Immature natural killer cell (primary cell): ENCODE data around the gene ELOF1. TPM values are rescaled to one million over a fixed set of nuclear protein-coding genes. Genes with fewer than 3 reads are reported as not detected.
A peak's percentile ranks its signal among the peaks of the same experiment; 100 is the strongest.

Experiments used
- DNase-seq, 3 donors: peaks; one replicate each; pipeline ENCODE4 v3.0.0; 2022; ENCODE audit warnings: mixed read lengths in 1 of 3
- H3K27ac Mint-ChIP-seq, 6 donors: one replicate each; pipeline ENCODE4 v1.8.0; 2020; ENCODE audit warnings: mixed read lengths in 6 of 6, mild to moderate bottlenecking in 5 of 6, inconsistent platforms in 4 of 6, moderate library complexity in 3 of 6
- H3K27me3 Mint-ChIP-seq, 3 donors: one replicate each; pipeline ENCODE4 v1.8.0; 2020 to 2021; ENCODE audit warnings: low read depth in 3 of 3, mild to moderate bottlenecking in 3 of 3, mixed read lengths in 3 of 3, moderate library complexity in 3 of 3, inconsistent platforms in 1 of 3
- H3K36me3 Mint-ChIP-seq, 3 donors: one replicate each; pipeline ENCODE4 v1.8.0; 2020; ENCODE audit warnings: mixed read lengths in 3 of 3, inconsistent platforms in 2 of 3, mild to moderate bottlenecking in 2 of 3
- H3K4me1 Mint-ChIP-seq, 2 donors: one replicate each; pipeline ENCODE4 v1.8.0; 2020; ENCODE audit warnings: inconsistent platforms in 2 of 2, mild to moderate bottlenecking in 2 of 2, mixed read lengths in 2 of 2, moderate library complexity in 1 of 2
- H3K4me3 Mint-ChIP-seq, 5 donors: one replicate each; pipeline ENCODE4 v1.8.0; 2020; ENCODE audit warnings: mild to moderate bottlenecking in 5 of 5, mixed read lengths in 5 of 5, inconsistent platforms in 3 of 5, moderate library complexity in 3 of 5
- H3K9me3 Mint-ChIP-seq, 6 donors: one replicate each; pipeline ENCODE4 v1.8.0; 2020; ENCODE audit warnings: mild to moderate bottlenecking in 6 of 6, mixed read lengths in 6 of 6, inconsistent platforms in 4 of 6, moderate library complexity in 3 of 6
- polyA plus RNA-seq, 3 donors: library from polyadenylated mRNA; unstranded; fragments of 300-500 nt; fragmentation: Illumina TruSeq; gene quantifications; one replicate each; pipeline ENCODE4 v1.2.3, GENCODE V29; 2021

The ELOF1 gene
- polyA plus RNA-seq, 3 donors from 2014 or later = 88.4 to 102 (median 98.3) TPM

DNA sequence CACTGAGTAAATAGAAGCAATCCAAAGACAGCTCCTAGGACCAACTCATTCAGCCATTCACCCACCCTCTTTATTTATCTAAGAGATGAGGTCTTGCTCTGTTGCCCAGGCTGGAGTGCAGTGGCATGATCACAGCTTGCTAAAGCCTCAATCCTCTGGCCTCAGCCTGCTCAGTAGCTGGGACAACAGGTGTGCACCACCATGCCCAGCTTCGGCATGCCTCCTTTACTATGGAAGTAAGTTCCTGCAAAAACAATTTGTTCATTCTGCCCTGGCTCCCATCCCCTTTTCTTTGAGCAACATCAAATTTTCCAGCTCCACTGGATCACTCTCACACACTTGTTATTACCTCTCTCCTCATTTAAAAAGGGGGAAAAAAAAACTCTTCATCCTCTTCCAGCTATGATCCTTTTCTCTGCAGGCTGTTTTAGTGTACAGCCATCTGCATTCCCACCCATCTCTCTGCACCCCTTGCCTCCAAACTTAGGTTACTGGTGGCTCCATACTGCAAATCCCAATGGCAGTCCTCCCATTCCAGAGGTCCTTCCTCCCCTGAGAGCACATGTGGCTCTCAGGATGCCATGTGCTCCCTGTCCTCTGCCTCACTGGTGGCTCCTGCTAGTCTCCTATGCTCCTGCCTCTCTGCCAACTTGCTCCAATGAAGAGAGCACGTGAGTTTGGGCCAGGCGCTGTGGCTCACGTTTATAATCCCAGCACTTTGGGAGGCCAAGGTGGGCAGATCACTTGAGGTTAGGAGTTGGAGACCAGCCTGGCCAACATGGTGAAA lies 2.2 kb downstream of the ELOF1 start:
- Mint-ChIP-seq H3K4me3 (peak overlapping the region in 4 of 5 donors; percentile 44 to 98 (median 76)), H3K27me3 (peaks cover 2 to 9% (median 9%) of the 10 kb centered on the region in 3 donors), H3K4me1 (peaks cover 37 to 44% of the 10 kb centered on the region in 2 donors), H3K36me3 (peaks cover 0 to 8% (median 3%) of the 10 kb centered on the region in 3 donors), H3K9me3 (no peaks in the 10 kb centered on the region), H3K27ac (peak overlapping the region in 1 of 6 donors; percentile 64)
- no peak for DNase-seq

DNA sequence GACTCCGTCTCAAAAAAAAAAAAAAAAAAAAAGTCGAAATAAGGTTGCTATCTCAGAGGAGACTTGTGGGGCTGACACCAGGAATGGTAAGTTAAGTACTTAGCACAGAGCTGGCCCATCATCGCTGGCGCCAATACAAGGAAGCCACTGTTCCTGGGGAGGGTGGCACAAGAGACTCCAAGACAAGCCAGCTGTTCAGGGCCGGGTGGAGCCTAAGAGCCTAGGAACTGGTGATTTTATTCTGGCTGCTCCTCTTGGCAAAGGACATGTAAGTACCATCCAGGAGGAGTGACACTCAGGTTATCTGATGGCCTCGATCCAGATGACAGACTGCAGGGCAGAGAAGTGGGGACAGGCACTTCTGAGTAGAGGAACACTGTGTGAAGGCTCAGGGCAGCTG lies 3.8 kb downstream of the ELOF1 start:
- Mint-ChIP-seq H3K9me3 (no peaks in the 10 kb centered on the region), H3K27ac (peak overlapping the region in 1 of 6 donors; percentile 10), H3K27me3 (peaks cover 4 to 9% (median 8%) of the 10 kb centered on the region in 3 donors), H3K4me3 (peak overlapping the region in 2 of 5 donors; percentile 12 to 47), H3K36me3 (peaks cover 0 to 8% (median 3%) of the 10 kb centered on the region in 3 donors), H3K4me1 (peaks cover 31 to 38% of the 10 kb centered on the region in 2 donors)
- DNase-seq = no peak

DNA sequence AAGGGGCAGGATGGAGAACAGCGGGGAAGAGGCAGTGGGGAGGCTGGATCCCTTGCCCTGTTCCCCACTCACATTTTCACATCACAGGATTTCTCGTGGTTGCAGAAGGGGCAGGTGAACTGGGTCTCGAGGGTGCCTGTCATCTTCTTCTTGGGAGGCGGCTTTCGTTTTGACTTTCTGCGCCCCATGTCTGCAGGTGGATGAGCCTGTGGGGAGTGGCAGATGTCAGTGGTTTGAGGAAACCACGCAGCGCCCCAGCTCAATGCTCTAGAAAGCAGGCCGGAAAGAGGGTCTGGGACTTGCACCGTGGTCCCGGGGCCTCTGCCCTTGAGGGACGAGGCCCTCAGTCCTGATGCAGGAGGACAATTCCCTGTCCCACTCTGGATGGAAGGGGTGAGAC lies 4.9 kb downstream of the ELOF1 start:
- Mint-ChIP-seq H3K27me3 (peaks cover 3 to 8% (median 3%) of the 10 kb centered on the region in 3 donors), H3K27ac (peak overlapping the region in 2 of 6 donors; percentile 12 to 36), H3K36me3 (peaks cover 0 to 8% (median 3%) of the 10 kb centered on the region in 3 donors), H3K4me1 (peaks cover 26 to 31% of the 10 kb centered on the region in 2 donors), H3K9me3 (no peaks in the 10 kb centered on the region), H3K4me3 (no peak overlapping the region)
- DNase-seq = no peak

DNA sequence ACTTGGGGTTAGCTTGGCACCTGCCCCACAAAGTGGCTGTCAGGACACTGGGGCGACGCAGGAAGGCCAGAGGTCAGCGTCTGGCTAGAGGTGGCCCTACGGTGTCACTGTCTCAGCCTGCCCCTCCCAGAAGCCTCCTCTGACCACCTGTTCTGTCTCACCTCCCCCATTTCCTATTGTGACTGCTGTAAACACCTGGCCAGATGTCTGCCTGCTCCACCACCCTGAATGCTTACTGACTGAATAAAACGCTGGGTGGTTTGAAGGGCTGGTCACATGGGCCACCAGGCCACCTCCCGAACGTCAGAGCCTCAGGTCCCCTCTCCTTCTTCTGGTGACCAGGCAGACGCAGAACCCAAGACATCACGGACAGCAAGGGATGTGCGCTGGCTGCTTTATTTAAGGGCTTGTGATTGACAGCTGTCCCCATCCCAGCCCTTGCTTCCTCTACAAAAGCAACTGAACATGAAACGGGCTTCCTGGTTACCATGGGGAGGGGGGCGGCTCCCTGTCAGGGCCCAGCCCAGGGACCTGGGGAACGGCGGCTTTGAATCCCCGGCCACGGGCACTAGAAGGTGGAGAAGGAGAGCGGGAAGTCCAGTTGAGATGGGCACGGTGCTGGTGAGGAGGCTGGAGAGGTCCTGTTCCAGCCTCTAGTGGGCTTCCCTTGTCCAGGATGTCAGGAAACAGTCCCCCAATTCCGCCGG lies 6.2 kb downstream of the ELOF1 start:
- Mint-ChIP-seq H3K27ac (no peak overlapping the region), H3K27me3 (peaks cover 2 to 6% (median 2%) of the 10 kb centered on the region in 3 donors), H3K4me1 (peaks cover 17 to 19% of the 10 kb centered on the region in 2 donors), H3K9me3 (no peaks in the 10 kb centered on the region), H3K4me3 (no peak overlapping the region), H3K36me3 (peaks cover 0 to 8% (median 3%) of the 10 kb centered on the region in 3 donors)
- no peak for DNase-seq

DNA sequence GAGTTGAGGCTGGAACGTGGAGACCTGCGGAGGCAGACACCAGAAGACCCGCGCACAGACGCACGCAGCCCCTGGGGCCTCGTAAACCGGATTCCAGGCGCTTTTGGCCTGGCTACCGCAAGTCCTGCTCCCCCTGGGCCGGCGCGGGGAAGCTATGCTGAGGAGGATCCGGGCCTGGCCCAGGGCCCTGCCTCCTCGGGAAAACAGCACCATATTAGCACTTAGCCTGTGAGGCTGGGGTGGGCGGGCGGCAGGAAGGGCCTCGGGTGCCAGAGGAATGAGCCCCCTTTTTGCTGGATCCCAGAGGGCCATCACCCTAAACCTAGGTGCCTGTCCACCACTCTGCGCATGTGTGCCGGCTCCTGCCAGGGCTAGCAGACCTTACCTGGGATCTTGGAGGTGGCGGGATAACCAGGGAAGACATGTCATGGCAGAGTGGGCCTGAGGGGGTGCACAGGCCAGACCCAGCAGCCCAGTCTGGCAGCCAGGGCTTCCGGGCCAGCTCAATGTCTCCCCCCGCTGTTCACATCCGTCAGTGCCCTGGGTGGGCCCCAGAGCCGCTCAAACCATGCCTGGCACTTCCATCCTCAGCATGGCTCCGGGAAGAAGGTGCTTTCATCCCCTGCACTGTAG lies 7.3 kb downstream of the ELOF1 start:
- no peak for DNase-seq
- Mint-ChIP-seq H3K27ac (no peak overlapping the region), H3K4me1 (peaks cover 11% of the 10 kb centered on the region in 2 donors), H3K9me3 (no peaks in the 10 kb centered on the region), H3K4me3 (no peak overlapping the region), H3K36me3 (peaks cover 0 to 8% (median 0%) of the 10 kb centered on the region in 3 donors), H3K27me3 (peaks cover 2 to 6% (median 2%) of the 10 kb centered on the region in 3 donors)

DNA sequence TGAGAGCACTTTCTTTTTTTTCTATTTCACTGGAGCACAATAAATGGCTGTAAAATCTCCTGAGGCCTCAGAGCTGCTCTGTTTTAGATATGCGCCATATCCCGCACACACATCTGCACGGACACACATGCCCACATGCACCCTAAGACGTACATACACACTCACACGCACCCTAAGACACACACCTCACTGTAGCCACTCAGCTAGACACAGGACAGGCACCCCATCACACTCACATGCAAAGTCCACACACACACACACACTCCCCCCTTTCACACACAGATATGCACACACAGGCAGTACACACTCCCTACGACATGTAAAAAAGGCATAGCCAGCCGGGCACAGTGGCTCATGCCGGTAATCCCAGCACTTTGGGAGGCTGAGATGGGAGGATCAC lies 8.8 kb downstream of the ELOF1 start:
- H3K9me3 Mint-ChIP-seq = no peaks in the 10 kb centered on the region
- H3K27me3 Mint-ChIP-seq = peaks cover 2 to 6% (median 2%) of the 10 kb centered on the region in 3 donors
- peaks cover 1 to 2% of the 10 kb centered on the region in 2 donors for H3K4me1 Mint-ChIP-seq
- no peak overlapping the region for H3K4me3 Mint-ChIP-seq
- H3K27ac Mint-ChIP-seq = peak overlapping the region in 1 of 6 donors; percentile 4
- no peak for DNase-seq
- peaks cover 0 to 2% (median 0%) of the 10 kb centered on the region in 3 donors for H3K36me3 Mint-ChIP-seq

DNA sequence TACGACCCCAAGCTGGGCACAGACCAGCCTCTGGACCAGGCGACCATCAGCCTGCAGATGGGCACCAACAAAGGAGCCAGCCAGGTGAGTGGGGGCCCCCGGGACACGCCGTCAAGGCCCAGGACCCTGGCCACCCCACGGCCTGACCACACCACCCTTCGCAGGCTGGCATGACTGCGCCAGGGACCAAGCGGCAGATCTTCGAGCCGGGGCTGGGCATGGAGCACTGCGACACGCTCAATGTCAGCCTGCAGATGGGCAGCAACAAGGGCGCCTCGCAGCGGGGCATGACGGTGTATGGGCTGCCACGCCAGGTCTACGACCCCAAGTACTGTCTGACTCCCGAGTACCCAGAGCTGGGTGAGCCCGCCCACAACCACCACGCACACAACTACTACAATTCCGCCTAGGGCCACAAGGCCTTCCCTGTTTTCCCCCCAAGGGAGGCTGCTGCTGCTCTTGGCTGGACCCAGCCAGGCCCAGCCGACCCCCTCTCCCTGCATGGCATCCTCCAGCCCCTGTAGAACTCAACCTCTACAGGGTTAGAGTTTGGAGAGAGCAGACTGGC lies 9.6 kb downstream of the ELOF1 start:
- H3K36me3 Mint-ChIP-seq = no peaks in the 10 kb centered on the region
- no peaks in the 10 kb centered on the region for H3K9me3 Mint-ChIP-seq
- H3K4me1 Mint-ChIP-seq = peaks cover 0 to 2% of the 10 kb centered on the region in 2 donors
- H3K27ac Mint-ChIP-seq = no peak overlapping the region
- H3K27me3 Mint-ChIP-seq = peaks cover 2 to 5% (median 4%) of the 10 kb centered on the region in 3 donors
- DNase-seq = no peak
- no peak overlapping the region for H3K4me3 Mint-ChIP-seq

DNA sequence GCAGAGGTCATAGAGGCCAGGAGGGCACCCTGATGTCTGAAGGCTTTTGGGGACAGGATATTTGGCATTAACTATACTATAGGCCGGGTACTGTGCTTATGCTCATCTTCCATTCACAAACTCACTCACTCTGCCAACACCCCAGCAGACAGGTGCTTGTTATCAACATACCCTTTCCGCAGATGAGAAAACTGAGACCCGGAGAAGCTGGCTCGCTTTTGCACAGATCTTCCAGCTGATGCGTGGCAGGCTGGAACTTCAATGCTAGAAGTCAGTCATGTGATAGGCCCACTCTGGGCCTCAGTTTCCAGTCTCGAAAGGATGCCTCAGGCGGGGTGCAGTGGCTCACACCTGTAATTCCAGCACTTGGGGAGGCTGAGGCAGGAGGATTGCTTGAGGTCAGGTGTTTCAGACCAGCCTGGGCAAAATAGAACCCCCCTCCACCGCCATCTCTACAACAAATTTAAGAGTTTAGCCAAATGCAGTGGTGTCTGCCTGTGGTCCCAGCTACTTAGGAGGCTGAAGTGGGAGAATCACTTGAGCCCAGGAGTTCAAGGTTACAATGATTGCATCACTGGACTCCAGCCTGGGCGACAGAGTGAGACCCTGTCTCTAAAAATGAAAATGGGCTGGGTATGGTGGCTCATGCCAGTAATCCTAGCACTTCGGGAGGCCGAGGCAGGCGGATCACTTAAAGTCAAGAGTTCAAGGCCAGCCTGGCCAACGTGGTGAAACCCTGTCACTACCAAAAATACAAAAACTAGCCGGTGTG lies 10.9 kb downstream of the ELOF1 start:
- Mint-ChIP-seq H3K4me1 (no peaks in the 10 kb centered on the region), H3K4me3 (no peak overlapping the region), H3K27me3 (peaks cover 4 to 5% (median 5%) of the 10 kb centered on the region in 3 donors), H3K27ac (no peak overlapping the region), H3K9me3 (no peaks in the 10 kb centered on the region), H3K36me3 (no peaks in the 10 kb centered on the region)
- no peak for DNase-seq

DNA sequence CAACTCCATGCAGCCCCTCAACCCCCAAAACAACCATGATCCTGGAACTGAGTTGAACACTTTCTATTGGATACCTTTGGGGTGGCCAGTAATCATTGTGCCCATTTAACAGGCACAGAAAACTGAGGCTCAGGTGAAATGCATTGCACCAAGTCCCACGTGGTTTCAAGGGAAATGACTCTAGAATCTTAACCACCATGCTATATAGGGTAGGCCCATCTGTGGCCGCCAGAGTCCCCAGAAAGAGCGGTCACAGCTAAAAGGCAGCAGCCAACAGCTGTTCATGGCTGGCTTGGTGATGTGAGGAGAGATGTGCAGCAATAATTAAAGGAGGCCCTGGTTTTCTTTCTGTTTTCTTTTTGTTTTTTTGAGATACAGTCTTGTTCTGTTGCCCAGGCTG lies 17.8 kb downstream of the ELOF1 start:
- no peaks in the 10 kb centered on the region for H3K9me3 Mint-ChIP-seq
- H3K4me3 Mint-ChIP-seq = no peak overlapping the region
- H3K4me1 Mint-ChIP-seq = peaks cover 0 to 5% of the 10 kb centered on the region in 2 donors
- H3K27ac Mint-ChIP-seq = no peak overlapping the region
- H3K27me3 Mint-ChIP-seq = peaks cover 4 to 18% (median 8%) of the 10 kb centered on the region in 3 donors
- no peak for DNase-seq
- H3K36me3 Mint-ChIP-seq = no peaks in the 10 kb centered on the region

DNA sequence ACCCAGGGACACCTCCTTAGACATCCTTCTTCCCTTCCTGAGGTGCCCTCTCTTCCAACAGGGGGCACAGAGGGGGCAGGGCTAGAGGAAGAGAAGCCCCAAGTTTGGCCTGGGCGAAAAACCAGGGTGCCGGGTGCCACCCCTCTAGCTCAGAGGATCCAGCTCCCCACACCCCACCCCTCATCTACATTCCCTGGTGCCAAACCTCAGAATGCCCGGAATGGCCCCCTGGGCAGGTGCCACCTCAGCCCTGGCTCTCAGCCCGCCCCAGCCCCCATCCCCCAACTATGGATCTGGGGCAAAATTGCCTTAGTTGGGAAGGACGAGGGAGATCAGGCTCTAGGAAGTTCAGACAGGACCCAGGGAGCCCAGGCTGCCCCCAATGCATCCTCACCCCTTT lies 18.4 kb downstream of the ELOF1 start:
- H3K27me3 Mint-ChIP-seq = peaks cover 4 to 19% (median 8%) of the 10 kb centered on the region in 3 donors
- H3K27ac Mint-ChIP-seq = no peak overlapping the region
- H3K4me3 Mint-ChIP-seq = no peak overlapping the region
- H3K9me3 Mint-ChIP-seq = no peaks in the 10 kb centered on the region
- no peak for DNase-seq
- peaks cover 3 to 7% of the 10 kb centered on the region in 2 donors for H3K4me1 Mint-ChIP-seq
- H3K36me3 Mint-ChIP-seq = no peaks in the 10 kb centered on the region

DNA sequence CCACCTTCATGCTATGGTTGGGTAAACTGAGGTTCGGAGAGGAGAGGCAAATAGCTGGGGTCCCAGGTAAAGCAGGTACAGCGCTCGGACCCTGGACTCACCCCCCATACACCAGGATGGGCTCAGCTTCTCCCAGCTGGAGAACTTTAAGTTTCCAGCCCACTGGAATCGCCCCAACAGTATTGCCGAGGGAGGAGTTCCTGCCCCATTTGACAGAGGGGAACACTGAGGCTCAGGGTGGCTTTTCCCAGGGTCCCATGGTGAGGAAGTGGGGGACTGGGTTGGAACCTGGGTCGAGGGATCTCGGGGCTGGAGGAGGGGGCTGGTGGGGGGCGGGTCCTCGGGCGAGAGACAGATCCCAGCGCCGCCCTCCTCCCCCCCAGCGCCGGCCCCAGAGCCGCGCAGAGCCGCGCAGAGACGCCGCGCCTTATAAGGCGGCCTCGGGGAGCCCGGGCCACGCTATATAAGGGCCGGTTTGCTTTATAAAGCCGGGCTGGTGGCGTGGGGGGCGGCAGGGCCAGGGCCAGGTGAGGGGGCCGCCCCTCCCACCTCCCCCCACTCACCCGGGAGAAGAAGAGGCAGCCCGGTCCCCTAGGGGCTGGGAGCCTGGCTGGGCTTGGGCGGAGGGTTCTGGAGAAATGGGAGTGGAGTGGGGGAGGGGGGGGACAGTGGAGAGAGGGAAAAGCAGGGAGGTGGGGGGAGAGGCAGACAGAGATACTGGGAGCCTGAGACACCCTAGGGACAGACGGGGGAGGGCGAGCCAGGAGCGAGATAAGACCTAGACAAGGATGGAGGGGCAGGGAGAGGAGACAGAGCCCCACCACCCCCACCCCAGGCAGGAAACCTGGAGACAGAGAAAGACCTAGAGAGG lies 19.3 kb downstream of the ELOF1 start:
- no peak for DNase-seq
- Mint-ChIP-seq H3K36me3 (no peaks in the 10 kb centered on the region), H3K27ac (no peak overlapping the region), H3K9me3 (no peaks in the 10 kb centered on the region), H3K4me1 (peaks cover 8 to 12% of the 10 kb centered on the region in 2 donors), H3K27me3 (peaks cover 4 to 22% (median 9%) of the 10 kb centered on the region in 3 donors), H3K4me3 (no peak overlapping the region)
